HEK293 (cell line): ENCODE measurements around the gene ADRB1.

Experiments
- KLF10 ChIP-seq: fragments of 450-650 bp; IDR thresholded peaks from 2 replicates; pipeline ENCODE4 v1.5.1; 2018; ENCODE audit warnings: missing biosample characterization, mild to moderate bottlenecking, missing genetic modification characterization
- REPIN1 ChIP-seq: fragments of 450-650 bp; formaldehyde crosslinking; IDR thresholded peaks from 2 replicates; pipeline ENCODE4 v1.5.1; 2017; ENCODE audit warnings: missing biosample characterization, missing genetic modification characterization, low read depth
- SP2 ChIP-seq: fragments of 450-650 bp; formaldehyde crosslinking; IDR thresholded peaks from 2 replicates; pipeline ENCODE4 v1.5.1; 2016; ENCODE audit warnings: missing biosample characterization, missing genetic modification characterization
- ZBTB1 ChIP-seq: fragments of 450-650 bp; formaldehyde crosslinking; IDR thresholded peaks from 2 replicates; pipeline ENCODE4 v1.5.1; 2016; ENCODE audit warnings: missing biosample characterization, missing genetic modification characterization
- ZBTB21 ChIP-seq: fragments of 450-650 bp; formaldehyde crosslinking; IDR thresholded peaks from 2 replicates; pipeline ENCODE4 v1.5.1; 2017; ENCODE audit warnings: missing biosample characterization, missing genetic modification characterization
- ZBTB7A ChIP-seq: fragments of 450-650 bp; formaldehyde crosslinking; IDR thresholded peaks from 2 replicates; pipeline ENCODE4 v1.5.1; 2016; ENCODE audit warnings: low read depth, missing biosample characterization, missing genetic modification characterization
- ZFHX2 ChIP-seq: fragments of 450-650 bp; formaldehyde crosslinking; conservative IDR thresholded peaks from 2 replicates; pipeline ENCODE4 v1.5.1; 2016; ENCODE audit warnings: missing biosample characterization, missing genetic modification characterization
- ZNF416 ChIP-seq: fragments of 450-650 bp; formaldehyde crosslinking; IDR thresholded peaks from 2 replicates; pipeline ENCODE4 v1.5.1; 2016; ENCODE audit warnings: missing biosample characterization, missing genetic modification characterization
- ZNF510 ChIP-seq: fragments of 450-650 bp; formaldehyde crosslinking; IDR thresholded peaks from 2 replicates; pipeline ENCODE4 v1.5.1; 2018; ENCODE audit warnings: mild to moderate bottlenecking, missing genetic modification characterization, missing biosample characterization; ENCODE audit not compliant: insufficient replicate concordance
- ZNF513 ChIP-seq: fragments of 450-650 bp; IDR thresholded peaks from 2 replicates; pipeline ENCODE4 v1.5.1; 2018; ENCODE audit warnings: missing biosample characterization, missing genetic modification characterization
- TF ChIP-seq, protein P1 (sequence below): fragments of 450-650 bp; formaldehyde crosslinking; IDR thresholded peaks from 2 replicates; pipeline ENCODE4 v1.5.1; 2016; ENCODE audit warnings: missing biosample characterization, missing genetic modification characterization
- TF ChIP-seq, protein P2 (sequence below): fragments of 450-650 bp; formaldehyde crosslinking; IDR thresholded peaks from 2 replicates; pipeline ENCODE4 v1.5.1; 2016; ENCODE audit warnings: missing biosample characterization, missing genetic modification characterization

DNA sequence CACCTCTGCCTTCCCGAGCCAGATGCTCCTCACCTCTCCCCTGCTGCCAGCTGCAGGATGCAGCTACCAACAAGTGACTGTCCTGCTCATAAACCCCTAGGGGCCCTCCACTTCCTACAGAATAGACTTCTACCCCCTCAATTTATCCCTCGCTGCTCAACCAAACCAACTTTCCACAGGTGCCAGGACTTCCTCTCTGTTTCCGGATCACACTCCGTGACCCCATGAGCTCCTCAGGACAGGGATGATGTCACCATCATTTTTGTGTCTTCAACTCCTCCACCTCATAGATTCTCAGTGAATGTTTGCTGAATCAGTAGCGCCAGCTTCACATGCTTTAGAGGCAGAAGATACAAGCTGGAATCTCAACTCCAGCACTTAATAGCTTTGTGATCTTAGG is 25.8 kb upstream of the ADRB1 start:
- TF ChIP-seq ZNF416 (no peak), ZBTB21 (tag by site-specific recombination) (no peak), KLF10 (tag by site-specific recombination) (no peak), ZNF513 (tag by site-specific recombination) (no peak), SP2 (tag by site-specific recombination) (no peak), REPIN1 (tag by site-specific recombination) (no peak), ZFHX2 (tag by site-specific recombination) (no peak), ZBTB7A (tag by site-specific recombination) (no peak), ZNF510 (tag by site-specific recombination) (no peak), ZBTB1 (no peak)
- TF ChIP-seq, protein P1, sequence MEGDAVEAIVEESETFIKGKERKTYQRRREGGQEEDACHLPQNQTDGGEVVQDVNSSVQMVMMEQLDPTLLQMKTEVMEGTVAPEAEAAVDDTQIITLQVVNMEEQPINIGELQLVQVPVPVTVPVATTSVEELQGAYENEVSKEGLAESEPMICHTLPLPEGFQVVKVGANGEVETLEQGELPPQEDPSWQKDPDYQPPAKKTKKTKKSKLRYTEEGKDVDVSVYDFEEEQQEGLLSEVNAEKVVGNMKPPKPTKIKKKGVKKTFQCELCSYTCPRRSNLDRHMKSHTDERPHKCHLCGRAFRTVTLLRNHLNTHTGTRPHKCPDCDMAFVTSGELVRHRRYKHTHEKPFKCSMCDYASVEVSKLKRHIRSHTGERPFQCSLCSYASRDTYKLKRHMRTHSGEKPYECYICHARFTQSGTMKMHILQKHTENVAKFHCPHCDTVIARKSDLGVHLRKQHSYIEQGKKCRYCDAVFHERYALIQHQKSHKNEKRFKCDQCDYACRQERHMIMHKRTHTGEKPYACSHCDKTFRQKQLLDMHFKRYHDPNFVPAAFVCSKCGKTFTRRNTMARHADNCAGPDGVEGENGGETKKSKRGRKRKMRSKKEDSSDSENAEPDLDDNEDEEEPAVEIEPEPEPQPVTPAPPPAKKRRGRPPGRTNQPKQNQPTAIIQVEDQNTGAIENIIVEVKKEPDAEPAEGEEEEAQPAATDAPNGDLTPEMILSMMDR (tag by site-specific recombination), result no peak
- TF ChIP-seq, protein P2, sequence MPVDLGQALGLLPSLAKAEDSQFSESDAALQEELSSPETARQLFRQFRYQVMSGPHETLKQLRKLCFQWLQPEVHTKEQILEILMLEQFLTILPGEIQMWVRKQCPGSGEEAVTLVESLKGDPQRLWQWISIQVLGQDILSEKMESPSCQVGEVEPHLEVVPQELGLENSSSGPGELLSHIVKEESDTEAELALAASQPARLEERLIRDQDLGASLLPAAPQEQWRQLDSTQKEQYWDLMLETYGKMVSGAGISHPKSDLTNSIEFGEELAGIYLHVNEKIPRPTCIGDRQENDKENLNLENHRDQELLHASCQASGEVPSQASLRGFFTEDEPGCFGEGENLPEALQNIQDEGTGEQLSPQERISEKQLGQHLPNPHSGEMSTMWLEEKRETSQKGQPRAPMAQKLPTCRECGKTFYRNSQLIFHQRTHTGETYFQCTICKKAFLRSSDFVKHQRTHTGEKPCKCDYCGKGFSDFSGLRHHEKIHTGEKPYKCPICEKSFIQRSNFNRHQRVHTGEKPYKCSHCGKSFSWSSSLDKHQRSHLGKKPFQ, result no peak
